Skin of body (tissue), 2 donors: Measurements from ENCODE around the gene CYP26B1. TPM values are rescaled to one million over a fixed set of nuclear protein-coding genes. Genes with fewer than 3 reads are reported as not detected.

Experiments
- DNase-seq: peaks from one replicate; lab custom pipeline; 2025; lab: John Stamatoyannopoulos, UW
- total RNA-seq: library from RNA; depleted of rRNA; stranded (reverse); fragments of >200 nt; gene quantifications from one replicate; pipeline ENCODE4 v1.2.3, GENCODE V29; 2014

The CYP26B1 gene
- total RNA-seq = 25.9 TPM

DNA sequence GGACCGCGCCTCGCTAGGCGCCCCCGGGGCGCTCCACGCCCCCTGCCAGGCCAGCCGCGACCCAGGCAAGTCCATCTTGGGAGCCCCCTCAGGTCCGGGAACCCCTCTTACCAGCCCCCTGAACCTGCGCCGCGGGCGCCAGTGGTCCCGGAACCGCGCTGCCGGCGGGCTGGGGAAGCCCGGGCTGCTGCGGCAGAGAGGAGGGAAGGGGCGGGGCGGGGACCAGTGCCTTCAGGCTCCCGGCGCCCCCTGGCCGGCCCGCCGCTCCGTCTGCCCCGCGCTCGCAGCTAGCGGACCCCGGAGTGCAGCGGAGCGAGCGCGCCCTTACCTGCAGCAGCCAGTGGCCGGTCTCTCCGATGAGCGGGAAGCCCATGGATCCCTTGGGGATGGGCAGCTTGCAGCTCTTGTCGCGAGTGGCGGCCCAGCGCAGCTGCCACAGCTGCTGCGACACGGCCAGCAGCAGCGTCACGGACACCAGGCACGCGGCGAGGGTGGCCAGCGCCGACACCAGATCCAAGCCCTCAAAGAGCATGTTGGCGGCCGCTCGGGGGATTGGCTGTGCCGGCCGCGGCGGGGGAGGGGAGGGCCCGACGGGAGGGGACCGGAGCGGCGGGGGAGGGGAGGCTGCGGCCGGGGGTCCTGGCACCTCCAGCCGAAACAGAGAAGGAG lies at the start of gene CYP26B1:
Gene CYP26B1 (minus strand): TSS at position 560 of the 669 bp plus-strand sequence. CDS start 28 bp downstream, at position 532.
- DNase-seq = no peak

DNA sequence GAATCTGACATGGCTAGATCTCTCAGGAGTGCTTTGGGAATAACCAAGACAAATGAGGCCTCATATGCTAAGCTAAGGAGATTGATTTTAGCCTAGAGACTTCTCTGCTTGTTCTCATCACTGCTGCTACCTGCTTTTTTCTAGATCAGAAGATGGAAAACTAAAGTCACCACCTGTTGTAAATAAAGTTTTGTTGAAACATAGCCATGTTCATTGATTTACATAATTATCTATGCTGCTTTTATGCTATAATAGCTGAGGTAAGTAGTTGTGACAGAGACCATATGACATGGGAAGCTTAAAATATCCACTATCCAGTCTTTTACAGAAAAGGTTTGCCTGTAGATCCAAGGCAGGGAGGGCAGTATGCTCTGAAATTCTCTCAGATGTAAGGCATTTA lies 46.1 kb upstream of the CYP26B1 start:
- no peak for DNase-seq

DNA sequence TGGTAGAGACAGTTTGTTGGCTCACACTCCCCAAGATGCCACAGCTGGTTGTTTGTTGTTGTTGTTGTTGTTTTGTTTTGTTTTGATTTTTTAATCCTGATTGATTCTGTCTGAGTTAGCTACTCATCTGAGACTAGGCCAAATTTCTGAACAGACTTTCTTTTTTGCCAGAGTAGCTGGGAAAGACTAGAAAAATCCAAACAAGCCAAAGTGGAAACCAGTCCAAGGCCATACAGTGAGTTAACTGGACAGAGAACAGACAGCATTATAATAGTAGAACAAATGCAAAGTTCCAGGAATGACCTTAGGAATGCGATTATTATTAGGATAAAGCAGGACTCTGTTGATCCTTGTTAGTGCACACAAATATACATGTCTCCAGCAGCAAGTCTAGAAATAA lies 43.8 kb upstream of the CYP26B1 start:
- no peak for DNase-seq

- DNase-seq = no peak
Observed at GRCh38 chr2:72185206-72185605, 37.5 kb upstream of the CYP26B1 start.

- DNase-seq = no peak
Observed at GRCh38 chr2:72183466-72183865, 35.8 kb upstream of the CYP26B1 start.

GRCh38 chr2:72183016-72183415 lies 35.4 kb upstream of the CYP26B1 start:
- no peak for DNase-seq

- no peak for DNase-seq
Observed at GRCh38 chr2:72182547-72182946, 34.9 kb upstream of the CYP26B1 start.

DNA sequence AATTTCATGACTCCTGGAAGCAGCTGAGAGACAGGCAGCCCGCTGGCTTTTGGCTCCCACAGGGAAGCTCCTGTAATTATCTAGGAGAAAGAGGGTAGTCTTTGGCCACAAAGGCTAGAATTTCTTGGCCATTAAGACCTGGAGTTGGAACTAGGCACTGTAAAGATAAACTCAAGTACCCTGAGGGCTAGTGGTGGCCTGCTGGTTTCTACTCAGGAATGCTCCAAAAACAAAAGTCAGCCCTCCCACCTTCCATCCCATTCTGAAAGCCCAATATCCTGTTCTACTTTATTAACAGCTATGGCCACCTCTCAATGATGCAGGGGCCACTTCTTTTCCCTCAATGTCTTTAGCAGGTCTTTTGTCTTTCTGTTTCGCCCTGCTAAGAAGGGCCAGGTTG lies 34.0 kb upstream of the CYP26B1 start:
- no peak for DNase-seq

DNA sequence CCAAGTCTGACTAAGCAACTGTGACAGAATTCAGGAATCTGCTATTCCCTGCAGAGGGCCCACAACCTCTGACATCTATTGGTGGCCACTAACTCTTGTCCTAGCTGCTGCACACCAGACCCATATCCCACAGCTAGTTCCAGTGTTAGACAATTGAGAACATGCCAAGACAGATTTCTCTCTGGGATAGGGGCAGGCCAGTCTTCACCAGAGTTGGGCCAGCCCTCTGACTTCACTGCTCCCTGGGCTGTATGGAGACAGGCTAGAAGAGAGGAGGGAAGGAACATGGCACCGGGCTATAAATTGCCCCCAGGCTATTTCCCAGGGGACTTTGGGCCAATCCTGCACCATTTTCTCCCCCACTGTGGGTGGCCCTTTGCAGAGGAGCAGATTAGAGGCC lies 32.7 kb upstream of the CYP26B1 start:
- no peak for DNase-seq

DNA sequence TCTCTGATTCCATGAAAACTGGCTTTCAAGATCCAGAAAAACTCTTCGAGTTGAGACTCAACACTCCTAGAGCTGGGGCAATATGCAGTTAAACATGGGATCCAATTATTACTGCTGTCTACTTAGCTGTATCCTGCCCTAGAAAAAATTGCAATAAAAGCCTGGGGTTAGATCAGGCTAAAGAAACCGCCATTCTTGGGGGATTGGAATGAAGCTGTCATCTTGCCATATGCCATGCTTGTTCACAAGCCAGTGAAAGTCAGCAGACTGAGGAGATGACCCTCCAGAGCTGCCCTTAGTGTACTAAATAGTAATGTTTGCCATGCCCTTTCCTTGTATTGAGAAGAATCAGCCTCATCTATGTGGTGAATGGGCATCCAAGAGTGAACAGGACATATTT lies 30.9 kb upstream of the CYP26B1 start:
- no peak for DNase-seq

DNA sequence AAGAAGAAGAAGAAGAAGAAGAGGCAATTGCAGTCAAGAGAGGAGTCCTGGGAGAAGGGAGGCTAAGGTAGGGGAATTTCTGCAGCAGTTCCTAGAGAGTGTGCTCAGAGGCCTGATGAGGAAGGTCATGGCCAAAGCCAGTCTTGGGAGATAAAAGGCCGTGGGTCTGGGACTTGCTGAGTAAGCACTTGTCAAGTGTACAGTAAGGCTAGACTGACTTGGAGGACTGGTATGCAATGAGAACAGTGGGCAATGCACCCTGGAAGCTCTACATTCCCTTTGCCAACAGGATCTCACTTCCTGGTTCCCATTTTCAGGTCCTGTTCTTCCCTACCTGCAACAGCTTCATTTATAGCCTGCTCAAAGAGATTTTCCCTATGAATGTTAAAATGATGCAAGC lies 28.6 kb upstream of the CYP26B1 start:
- no peak for DNase-seq

GRCh38 chr2:72175636-72176035 lies 28.0 kb upstream of the CYP26B1 start:
- no peak for DNase-seq

GRCh38 chr2:72173640-72174321 lies 26.1 kb upstream of the CYP26B1 start:
- DNase-seq = no peak

- DNase-seq = no peak
Observed at GRCh38 chr2:72172478-72172877, 24.8 kb upstream of the CYP26B1 start.

- no peak for DNase-seq
Observed at GRCh38 chr2:72166279-72166678, 18.6 kb upstream of the CYP26B1 start.

GRCh38 chr2:72165792-72166191 lies 18.1 kb upstream of the CYP26B1 start:
- DNase-seq = no peak

GRCh38 chr2:72162574-72162973 lies 14.9 kb upstream of the CYP26B1 start:
- DNase-seq = no peak

GRCh38 chr2:72159211-72159993 lies 11.7 kb upstream of the CYP26B1 start:
- DNase-seq = no peak

- no peak for DNase-seq
Observed at GRCh38 chr2:72157871-72158771, 10.5 kb upstream of the CYP26B1 start.

DNA sequence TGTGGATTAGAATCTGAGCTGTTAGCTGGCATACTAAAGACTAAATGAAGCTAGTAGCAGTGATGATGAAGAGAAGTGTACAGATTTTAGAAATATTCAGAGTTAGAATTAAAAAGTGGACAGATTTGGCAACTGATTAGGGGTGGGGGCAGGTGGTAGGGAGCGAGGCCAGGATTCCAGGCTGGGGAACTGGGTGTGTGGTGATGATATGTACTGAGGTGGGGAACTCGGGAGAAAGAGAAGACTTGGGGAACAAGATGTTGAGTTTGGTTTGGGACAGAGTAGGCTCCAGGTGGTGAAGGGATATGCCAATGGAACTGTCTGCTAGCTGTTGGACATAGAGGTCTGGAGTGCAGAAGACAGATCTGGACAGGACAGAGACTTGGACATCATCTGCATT lies 9.2 kb upstream of the CYP26B1 start:
- no peak for DNase-seq

GRCh38 chr2:72155737-72156136 lies 8.1 kb upstream of the CYP26B1 start:
- DNase-seq = no peak
